ENCODE results near the gene NGB.

GRCh38 chr14:77284066-77284465 is 13.1 kb upstream of the NGB start:
- TF ChIP-seq POLR2A (IDR thresholded peaks at IDR 0.05; ENCODE audit: low read depth, low read length) = no peak
- no peak for TF ChIP-seq POLR2AphosphoS5 (IDR thresholded peaks at IDR 0.05; ENCODE audit: low read depth, low read length)
- TF ChIP-seq TAF1 (IDR thresholded peaks at IDR 0.05; ENCODE audit: borderline replicate concordance, low read depth, low read length) = no peak

Measured in GM12892 (cell line).